Measurements from ENCODE around the gene GTF2A1. TPM values are rescaled to one million over a fixed set of nuclear protein-coding genes. Genes with fewer than 3 reads are reported as not detected.
"Not testable (repeated sequence)": the region's sequence is repeated elsewhere in the genome, so short reads cannot be mapped to it uniquely, and the experiment has no call there.

GTF2A1 gene
- total RNA-seq, 1 experiment from 2014 or later: 31.3 TPM

- in situ Hi-C loops (cut with HindIII; ENCODE audit: low sequenced_read_pairs): no loop called here
Measured at GRCh38 chr14:81235096-81235495, 14.3 kb upstream of the GTF2A1 start.

GRCh38 chr14:81234278-81234677, 13.5 kb upstream of the GTF2A1 start:
- no peak for DNase-seq (ENCODE audit: low spot score)
- in situ Hi-C loops (cut with HindIII; ENCODE audit: low sequenced_read_pairs): no loop called here

More at GRCh38 chr14:81235096-81235495, 14.3 kb upstream of the GTF2A1 start:
- no peak for DNase-seq (ENCODE audit: low spot score)

GRCh38 chr14:81233615-81234014, 12.9 kb upstream of the GTF2A1 start:
- no peak for DNase-seq (ENCODE audit: low spot score)
- in situ Hi-C loops (cut with HindIII; ENCODE audit: low sequenced_read_pairs): no loop called here

GRCh38 chr14:81231540-81231939, 10.8 kb upstream of the GTF2A1 start:
- no peak for DNase-seq (ENCODE audit: low spot score)
- in situ Hi-C loops (cut with HindIII; ENCODE audit: low sequenced_read_pairs): no loop called here

- in situ Hi-C loops (cut with HindIII; ENCODE audit: low sequenced_read_pairs): no loop called here
- DNase-seq (ENCODE audit: low spot score): no peak
Measured at GRCh38 chr14:81224222-81224621, 3.5 kb upstream of the GTF2A1 start.

- DNase-seq (ENCODE audit: low spot score); in situ Hi-C loops (cut with HindIII; ENCODE audit: low sequenced_read_pairs): not testable (repeated sequence)
Measured at GRCh38 chr14:81223788-81224187, 3.0 kb upstream of the GTF2A1 start.

GRCh38 chr14:81222691-81223090, 1.9 kb upstream of the GTF2A1 start:
- DNase-seq (ENCODE audit: low spot score): no peak
- in situ Hi-C loops (cut with HindIII; ENCODE audit: low sequenced_read_pairs): no loop called here

GRCh38 chr14:81222126-81222525, 1.4 kb upstream of the GTF2A1 start:
- DNase-seq (ENCODE audit: low spot score): no peak
- in situ Hi-C loops (cut with HindIII; ENCODE audit: low sequenced_read_pairs): no loop called here

GRCh38 chr14:81221579-81222102, 882 bp upstream of the GTF2A1 start:
- in situ Hi-C loops (cut with HindIII; ENCODE audit: low sequenced_read_pairs): no loop called here
- DNase-seq (ENCODE audit: low spot score): no peak

GRCh38 chr14:81220580-81220829, 254 bp downstream of the GTF2A1 start:
- in situ Hi-C loops (cut with HindIII; ENCODE audit: low sequenced_read_pairs): no loop called here

GRCh38 chr14:81219759-81220579, 790 bp downstream of the GTF2A1 start:
- DNase-seq (ENCODE audit: low spot score): peak; percentile 36
- in situ Hi-C loops (cut with HindIII; ENCODE audit: low sequenced_read_pairs): no loop called here

More at GRCh38 chr14:81220580-81220829, 254 bp downstream of the GTF2A1 start:
- no peak for DNase-seq (ENCODE audit: low spot score)

GRCh38 chr14:81219210-81219758, 1.5 kb downstream of the GTF2A1 start:
- in situ Hi-C loops (cut with HindIII; ENCODE audit: low sequenced_read_pairs): no loop called here
- peak; percentile 99 for DNase-seq (ENCODE audit: low spot score)

- in situ Hi-C loops (cut with HindIII; ENCODE audit: low sequenced_read_pairs): no loop called here
- peak; percentile 25 for DNase-seq (ENCODE audit: low spot score)
Measured at GRCh38 chr14:81211844-81212243, 8.9 kb downstream of the GTF2A1 start.

- no peak for DNase-seq (ENCODE audit: low spot score)
- in situ Hi-C loops (cut with HindIII; ENCODE audit: low sequenced_read_pairs): no loop called here
Measured at GRCh38 chr14:81209167-81209836, 11.5 kb downstream of the GTF2A1 start.

GRCh38 chr14:81208489-81208888, 12.3 kb downstream of the GTF2A1 start:
- DNase-seq (ENCODE audit: low spot score): no peak

GRCh38 chr14:81206115-81206514, 14.6 kb downstream of the GTF2A1 start:
- in situ Hi-C loops (cut with HindIII; ENCODE audit: low sequenced_read_pairs): no loop called here
- no peak for DNase-seq (ENCODE audit: low spot score)

More at GRCh38 chr14:81208489-81208888, 12.3 kb downstream of the GTF2A1 start:
- in situ Hi-C loops (cut with HindIII; ENCODE audit: low sequenced_read_pairs): no loop called here

GRCh38 chr14:81205639-81206038, 15.1 kb downstream of the GTF2A1 start:
- in situ Hi-C loops (cut with HindIII; ENCODE audit: low sequenced_read_pairs): no loop called here
- no peak for DNase-seq (ENCODE audit: low spot score)

- in situ Hi-C loops (cut with HindIII; ENCODE audit: low sequenced_read_pairs): no loop called here
- no peak for DNase-seq (ENCODE audit: low spot score)
Measured at GRCh38 chr14:81200054-81200453, 20.7 kb downstream of the GTF2A1 start.

- DNase-seq (ENCODE audit: low spot score): no peak
- in situ Hi-C loops (cut with HindIII; ENCODE audit: low sequenced_read_pairs): no loop called here
Measured at GRCh38 chr14:81199084-81199483, 21.7 kb downstream of the GTF2A1 start.

GRCh38 chr14:81198651-81199050, 22.1 kb downstream of the GTF2A1 start:
- in situ Hi-C loops (cut with HindIII; ENCODE audit: low sequenced_read_pairs): no loop called here
- no peak for DNase-seq (ENCODE audit: low spot score)
